ENCODE data around the gene FGF3. TPM values are rescaled to one million over a fixed set of nuclear protein-coding genes. Genes with fewer than 3 reads are reported as not detected.

Gene FGF3
- total RNA-seq, 4 donors from 2014 or later = not detected

- Histone ChIP-seq H3K9me3 (peaks cover 0 to 20% (median 0%) of the 10 kb centered on the region in 4 donors), H3K4me1 (no peaks in the 10 kb centered on the region), H3K27ac (no peak overlapping the region), H3K36me3 (no peaks in the 10 kb centered on the region), H3K27me3 (peaks cover 0 to 11% of the 10 kb centered on the region in 2 donors), H3K4me3 (no peak overlapping the region)
- no peak for TF ChIP-seq POLR2A (IDR thresholded peaks at IDR 0.05)
- TF ChIP-seq EP300 (IDR thresholded peaks at IDR 0.05) = no peak
- TF ChIP-seq CTCF (IDR thresholded peaks at IDR 0.05) = no peak
- 94% methylated on average over 9 to 10 of the region's 10 CpGs for WGBS, 2 donors
- DNase-seq (ENCODE audit: low spot score in 2 of 2) = no peak
Observed at GRCh38 chr11:69826773-69827172, 7.6 kb upstream of the FGF3 start.

- no peak for TF ChIP-seq CTCF (IDR thresholded peaks at IDR 0.05)
- no peak for TF ChIP-seq EP300 (IDR thresholded peaks at IDR 0.05)
- no peak for TF ChIP-seq POLR2A (IDR thresholded peaks at IDR 0.05)
- no peak for DNase-seq (ENCODE audit: low spot score in 2 of 2)
- Histone ChIP-seq H3K9me3 (peaks cover 0 to 20% (median 0%) of the 10 kb centered on the region in 4 donors), H3K4me1 (no peaks in the 10 kb centered on the region), H3K4me3 (no peak overlapping the region), H3K36me3 (no peaks in the 10 kb centered on the region), H3K27me3 (peaks cover 0 to 11% of the 10 kb centered on the region in 2 donors), H3K27ac (no peak overlapping the region)
- WGBS, 2 donors = 59 to 82% methylated on average over 4 to 8 of the region's 8 CpGs
Observed at GRCh38 chr11:69825941-69826340, 6.7 kb upstream of the FGF3 start.

- Histone ChIP-seq H3K9me3 (peaks cover 0 to 20% (median 0%) of the 10 kb centered on the region in 4 donors), H3K4me3 (no peak overlapping the region), H3K36me3 (no peaks in the 10 kb centered on the region), H3K4me1 (no peaks in the 10 kb centered on the region), H3K27ac (no peak overlapping the region), H3K27me3 (peaks cover 0 to 14% of the 10 kb centered on the region in 2 donors)
- TF ChIP-seq CTCF (IDR thresholded peaks at IDR 0.05) = no peak
- TF ChIP-seq POLR2A (IDR thresholded peaks at IDR 0.05) = no peak
- no peak for TF ChIP-seq EP300 (IDR thresholded peaks at IDR 0.05)
- 65 to 75% methylated on average over 13 to 19 of the region's 20 CpGs for WGBS, 2 donors
- DNase-seq (ENCODE audit: low spot score in 2 of 2) = no peak
Observed at GRCh38 chr11:69825037-69825834, 6.0 kb upstream of the FGF3 start.

GRCh38 chr11:69823641-69824265 is 4.5 kb upstream of the FGF3 start:
- Histone ChIP-seq H3K36me3 (no peaks in the 10 kb centered on the region), H3K27me3 (peaks cover 0 to 24% of the 10 kb centered on the region in 2 donors), H3K4me3 (no peak overlapping the region), H3K27ac (no peak overlapping the region), H3K9me3 (peaks cover 0 to 20% (median 0%) of the 10 kb centered on the region in 4 donors), H3K4me1 (no peaks in the 10 kb centered on the region)
- 68 to 73% methylated on average over 6 of the region's 6 CpGs for WGBS, 2 donors
- TF ChIP-seq EP300 (IDR thresholded peaks at IDR 0.05) (no peak), CTCF (IDR thresholded peaks at IDR 0.05) (no peak), POLR2A (IDR thresholded peaks at IDR 0.05) (no peak)
- no peak for DNase-seq (ENCODE audit: low spot score in 2 of 2)
